HepG2 (cell line): ENCODE results near the gene DIPK1A. TPM values are rescaled to one million over a fixed set of nuclear protein-coding genes. Genes with fewer than 3 reads are reported as not detected.

Experiments used
- ATAC-seq: fragments of 200-7000 bp; cut with Tn5 transposase; 3 replicates; pipeline ENCODE4 v1.9.1; 2020; ENCODE audit warnings: mild to moderate bottlenecking, moderate library complexity
- BruUV-seq: library from RNA; stranded (reverse); fragments of 400-500 nt; replicated peaks from 2 replicates; lab custom pipeline; 2021; lab: Mats Ljungman, UMichigan
- CTCF ChIA-PET: fragments of 300-600 bp; formaldehyde crosslinking; extraction: SDS; loops from one replicate; lab custom pipeline; 2021; ENCODE audit warnings: low total read pairs, inconsistent platforms, low intra/inter-chr PET ratio; lab: Yijun Ruan, JAX
- POLR2A ChIA-PET: fragments of 350-600 bp; sonication (Branson Sonifier 250); formaldehyde crosslinking; loops from one replicate; lab custom pipeline; 2020; ENCODE audit warnings: antibody characterized with exemption, inconsistent platforms; lab: Yijun Ruan, JAX
- DNase-seq: peaks from one replicate; pipeline ENCODE4 v3.0.0-alpha.2; 2015; ENCODE audit warnings: low spot score
- FAIRE-seq: peaks from 3 replicates; lab custom pipeline; 2011; peaks lifted over from hg19 to GRCh38; lab: Jason Lieb, UNC
- H2AFZ ChIP-seq: one replicate; pipeline ENCODE4 v1.6.1; 2011; ENCODE audit warnings: low read length, inconsistent platforms
- H3K27ac ChIP-seq: fragments of 300-600 bp; 3 replicates; pipeline ENCODE4 v1.8.0; 2011; ENCODE audit warnings: mixed run types, mild to moderate bottlenecking, mixed read lengths, low read length, inconsistent platforms; ENCODE audit not compliant: insufficient read depth; ENCODE audit errors: extremely low read length
- H3K27me3 ChIP-seq, 2 experiments: fragments of 200-600 bp in 1 of 2; 2 replicates in 1 of 2; 3 replicates in 1 of 2; pipeline versions ENCODE4 v1.6.0 to v1.8.0; 2011; ENCODE audit warnings: low read length in 2 of 2, mild to moderate bottlenecking in 2 of 2, moderate library complexity in 2 of 2, inconsistent platforms in 1 of 2; ENCODE audit not compliant: insufficient read depth in 2 of 2, control insufficient read depth in 1 of 2
- H3K36me3 ChIP-seq, 2 experiments: fragments of 200-600 bp in 1 of 2; replicated peaks in 1 of 2; 2 replicates in 1 of 2; 3 replicates in 1 of 2; pipeline versions ENCODE4 v1.5.1 to v1.8.0; 2011; ENCODE audit warnings: low read length in 2 of 2, inconsistent platforms in 1 of 2; ENCODE audit not compliant: insufficient read depth in 2 of 2, control insufficient read depth in 1 of 2
- H3K4me1 ChIP-seq: 2 replicates; pipeline ENCODE4 v1.5.1; 2012; ENCODE audit warnings: low read length, inconsistent platforms; ENCODE audit not compliant: insufficient read depth
- H3K4me2 ChIP-seq: 2 replicates; pipeline ENCODE4 v1.6.0; 2011; ENCODE audit warnings: low read depth, low read length, inconsistent platforms
- H3K4me3 ChIP-seq, 3 experiments: fragments of 200-600 bp in 1 of 3; sonication (generic), shearing (Covaris generic) in 1 of 3; replicated peaks in 1 of 3; 2 replicates each; pipeline ENCODE4 v1.5.1; 2011 to 2016; ENCODE audit warnings: low read length in 3 of 3, inconsistent platforms in 2 of 3, low read depth in 2 of 3, mild to moderate bottlenecking in 2 of 3, control low read depth in 1 of 3, mixed read lengths in 1 of 3; ENCODE audit not compliant: insufficient read depth in 1 of 3
- H3K79me2 ChIP-seq: one replicate; pipeline ENCODE4 v1.6.1; 2011; ENCODE audit warnings: low read length, inconsistent platforms; ENCODE audit not compliant: insufficient read depth
- H3K9ac ChIP-seq: 2 replicates; pipeline ENCODE4 v1.6.0; 2011; ENCODE audit warnings: mild to moderate bottlenecking, low read depth, low read length, inconsistent platforms; ENCODE audit not compliant: insufficient read depth
- H3K9me3 ChIP-seq: 2 replicates; pipeline ENCODE4 v1.5.1; 2012; ENCODE audit warnings: mild to moderate bottlenecking, low read length
- H4K20me1 ChIP-seq: 2 replicates; pipeline ENCODE4 v1.6.0; 2011; ENCODE audit warnings: inconsistent platforms, mild to moderate bottlenecking, low read length, moderate library complexity; ENCODE audit not compliant: insufficient read depth
- ATF7 ChIP-seq, 2 experiments: fragments of 450-650 bp in 1 of 2; sonication (generic) in 1 of 2; formaldehyde crosslinking in 1 of 2; IDR thresholded peaks; 2 replicates each; pipeline versions ENCODE4 v1.4.0 to v1.6.1; 2016 to 2020; ENCODE audit warnings: antibody characterized with exemption in 1 of 2, mild to moderate bottlenecking in 1 of 2, missing genetic modification reagents in 1 of 2
- JDP2 ChIP-seq: sonication (generic); formaldehyde crosslinking; IDR thresholded peaks from 2 replicates; pipeline ENCODE4 v1.8.1; 2022; ENCODE audit warnings: missing genetic modification reagents, borderline replicate concordance
- MED8 ChIP-seq: sonication (generic); formaldehyde crosslinking; IDR thresholded peaks from 2 replicates; pipeline ENCODE4 v1.8.1; 2023; ENCODE audit warnings: mild to moderate bottlenecking, missing genetic modification reagents; ENCODE audit not compliant: insufficient replicate concordance
- RERE ChIP-seq: IDR thresholded peaks from 2 replicates; pipeline ENCODE4 v1.6.1; 2016; ENCODE audit warnings: low read depth, missing genetic modification reagents, missing compliant biosample characterization
- ZC3H13 ChIP-seq: sonication (generic); formaldehyde crosslinking; IDR thresholded peaks from 2 replicates; pipeline ENCODE4 v1.8.1; 2023; ENCODE audit warnings: mild to moderate bottlenecking, missing genetic modification reagents, moderate library complexity
- ZNF646 ChIP-seq: sonication (generic); formaldehyde crosslinking; IDR thresholded peaks from 2 replicates; pipeline ENCODE4 v1.9.0; 2021; ENCODE audit warnings: mild to moderate bottlenecking, missing genetic modification reagents
- ZNF720 ChIP-seq: sonication (generic); formaldehyde crosslinking; IDR thresholded peaks from 2 replicates; pipeline ENCODE4 v1.4.0; 2020; ENCODE audit warnings: missing genetic modification reagents
- WGBS: methylation state at CpG from one replicate; pipeline ENCODE4 v1.1.6; 2017; ENCODE audit warnings: low lambda C conversion rate; 5-methylcytosine and 5-hydroxymethylcytosine counted together
- in situ Hi-C: cut with HindIII; loops from 2 replicates; pipeline ENCODE4 v1.10.0; 2017; ENCODE audit warnings: low pct_unique_long_range_greater_than_20kb; ENCODE audit not compliant: extremely low pct_ligation_motif_present
- intact Hi-C: fragments of 100-400 bp; cut with micrococcal nuclease; formaldehyde crosslinking; loops from one replicate; pipeline ENCODE4 v1.10.0; 2022; ENCODE audit not compliant: unreplicated experiment
- polyA plus RNA-seq, 8 experiments: library from polyadenylated mRNA; depleted of rRNA in 3 of 8; stranded (reverse) in 7 of 8; unstranded in 1 of 8; fragments of >200 nt; fragmentation: Illumina TruSeq in 4 of 8; extraction: Trizol in 4 of 8; gene quantifications; 2 replicates each; pipeline versions ENCODE4 v1.2.1 to v1.2.3, GENCODE V29; 2011 to 2016; ENCODE audit warnings: low read depth in 4 of 8, missing spikeins in 1 of 8, mixed read lengths in 1 of 8; ENCODE audit not compliant: insufficient read depth in 1 of 8
- total RNA-seq, 5 experiments: library from RNA; depleted of rRNA; stranded (reverse); fragments of >200 nt; fragmentation: Illumina TruSeq; extraction: Trizol; gene quantifications; 2 replicates each; pipeline ENCODE4 v1.2.3, GENCODE V29; 2016; ENCODE audit warnings: low read depth in 1 of 5

The DIPK1A gene
- total and polyA plus RNA-seq, 2 of the 13 experiments (the other 11 are each of a cell fraction or from before 2014, with no cell fraction given): 8.4 TPM

GRCh38 chr1:92964316-92964715 is 3.1 kb upstream of the DIPK1A start (continued):
- no peak for TF ChIP-seq ZNF646

GRCh38 chr1:92961896-92962752 is 862 bp upstream of the DIPK1A start:
- peaks cover 2 to 13% of the 10 kb centered on the region in 2 experiments; a peak in 2 of 5 replicates for H3K27me3 ChIP-seq
- peaks cover 19% of the 10 kb centered on the region for H3K79me2 ChIP-seq
- H3K9me3 ChIP-seq: no peaks in the 10 kb centered on the region
- peaks cover 63% of the 10 kb centered on the region for H3K4me1 ChIP-seq
- ATAC-seq: no peak
- FAIRE-seq: no peak
- H3K27ac ChIP-seq: peak overlapping the region; percentile 78
- in situ Hi-C loops: no loop called here
- H3K36me3 ChIP-seq: no peaks in the 10 kb centered on the region
- H3K4me3 ChIP-seq: peak overlapping the region; percentile 84 to 89 (median 89)
- WGBS: 2% methylated on average over 19 of the region's 32 CpGs
- POLR2A ChIA-PET: interaction anchor here (0.7 to 3.6 kb wide), 7 partner anchors 11 to 1423 kb away, joined by 3 to 40 read pairs (median 5); partner anchors contain the start of genes MTF2 and RPL5
- peak overlapping the region; percentile 82 for H3K4me2 ChIP-seq
- DNase-seq: peak; percentile 22
- CTCF ChIA-PET: interaction anchor here (1.2 to 3.7 kb wide), 3 partner anchors 11 to 103 kb away, joined by 4 to 70 read pairs (median 11); no protein-coding TSS in a partner anchor
- intact Hi-C loops: loop anchor here (1.0 kb wide), 1 partner anchor 32 kb away; no protein-coding TSS in a partner anchor
- no peaks in the 10 kb centered on the region for H4K20me1 ChIP-seq
- peak overlapping the region; percentile 79 for H3K9ac ChIP-seq
- H2AFZ ChIP-seq: no peak overlapping the region
- BruUV-seq: TSS peak; percentile 85
- no peak for TF ChIP-seq ATF7 (IDR thresholded peaks at IDR 0.05)
- no peak for TF ChIP-seq ATF7 (CRISPR knock-in tag; IDR thresholded peaks at IDR 0.05)
- TF ChIP-seq MED8: peak; percentile 43
- TF ChIP-seq ZNF720 (CRISPR knock-in tag): no peak
- TF ChIP-seq RERE (CRISPR knock-in tag): no peak
- TF ChIP-seq JDP2 (CRISPR knock-in tag): no peak
- no peak for TF ChIP-seq ZC3H13 (CRISPR knock-in tag)
